Measurements from ENCODE around the gene KNL1. TPM values are rescaled to one million over a fixed set of nuclear protein-coding genes. Genes with fewer than 3 reads are reported as not detected.
"Not testable (repeated sequence)": the region's sequence is repeated elsewhere in the genome, so short reads cannot be mapped to it uniquely, and the experiment has no call there.

Gene KNL1
- total RNA-seq, 1 experiment from 2014 or later, result 38.4 TPM

- in situ Hi-C loops (cut with HindIII; ENCODE audit: low sequenced_read_pairs); DNase-seq (ENCODE audit: low spot score): not testable (repeated sequence)
Observed at GRCh38 chr15:40581796-40582195, 12.3 kb upstream of the KNL1 start.

DNA sequence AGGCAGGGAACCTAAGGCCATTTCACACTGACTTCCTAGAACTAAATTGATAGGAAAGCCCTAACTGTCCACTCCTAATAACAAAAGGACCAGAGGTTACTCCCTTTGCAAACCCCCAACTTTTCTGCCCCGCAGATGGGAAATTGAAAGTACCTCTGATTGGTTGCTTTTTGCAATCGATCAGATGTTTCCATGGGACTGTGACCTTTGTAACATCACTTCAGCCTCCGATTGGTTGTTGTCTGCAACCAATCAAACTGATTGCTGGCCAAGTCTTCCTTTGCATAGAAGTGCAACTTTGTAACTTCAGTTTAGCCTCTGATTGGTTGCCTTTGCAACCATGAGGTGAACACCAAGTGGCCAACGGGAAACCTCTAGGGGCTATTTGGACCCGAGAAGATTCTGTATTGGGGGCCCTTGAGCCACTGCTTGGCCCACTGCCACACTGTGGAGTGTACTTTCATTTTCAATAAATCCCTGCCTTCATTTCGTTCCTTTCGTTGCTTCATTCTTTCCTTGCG, 11.3 kb upstream of the KNL1 start:
- no peak for DNase-seq (ENCODE audit: low spot score)
- in situ Hi-C loops (cut with HindIII; ENCODE audit: low sequenced_read_pairs), result no loop called here

DNA sequence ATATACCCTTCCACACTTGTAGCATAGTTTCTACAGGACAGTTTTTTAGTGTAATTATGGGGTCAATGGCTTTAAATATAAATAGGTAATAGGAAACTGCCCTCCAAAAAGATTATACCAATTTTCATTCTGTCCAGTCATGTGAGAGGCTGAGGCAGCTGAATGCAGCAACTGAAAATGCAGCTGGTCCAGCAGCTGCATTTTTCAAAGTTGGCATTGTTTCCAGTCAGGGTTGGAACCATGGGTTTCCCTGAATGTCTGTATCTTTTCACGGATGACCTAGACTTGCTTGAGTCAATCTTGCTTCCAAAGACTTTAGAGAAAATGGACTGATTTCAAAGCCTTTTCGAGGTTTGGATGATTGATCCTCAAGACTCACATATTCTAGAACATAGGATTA, 9.9 kb upstream of the KNL1 start:
- in situ Hi-C loops (cut with HindIII; ENCODE audit: low sequenced_read_pairs), result no loop called here
- DNase-seq (ENCODE audit: low spot score), result no peak

DNA sequence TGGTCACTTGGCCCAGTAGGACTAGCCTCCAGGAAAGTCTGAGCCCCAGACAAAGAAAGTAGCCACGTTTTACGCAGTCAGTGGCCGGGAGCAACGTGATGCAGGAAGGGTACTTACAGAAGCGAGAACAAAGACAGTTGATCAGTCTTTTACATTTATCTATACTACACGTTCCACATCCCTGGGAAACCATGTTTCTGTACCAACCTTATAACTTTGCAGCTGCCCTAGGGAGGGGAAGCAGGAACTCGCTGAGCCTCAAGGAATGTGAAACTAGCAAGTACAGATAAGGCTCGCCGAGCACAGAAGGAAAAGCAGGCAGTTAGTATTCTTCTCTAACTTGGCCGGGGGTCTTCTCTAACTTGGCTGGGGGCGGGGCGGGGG, 3.4 kb upstream of the KNL1 start:
- DNase-seq (ENCODE audit: low spot score), result no peak
- in situ Hi-C loops (cut with HindIII; ENCODE audit: low sequenced_read_pairs), result no loop called here

GRCh38 chr15:40591389-40591788, 2.7 kb upstream of the KNL1 start:
- in situ Hi-C loops (cut with HindIII; ENCODE audit: low sequenced_read_pairs), result no loop called here
- DNase-seq (ENCODE audit: low spot score), result no peak

DNA sequence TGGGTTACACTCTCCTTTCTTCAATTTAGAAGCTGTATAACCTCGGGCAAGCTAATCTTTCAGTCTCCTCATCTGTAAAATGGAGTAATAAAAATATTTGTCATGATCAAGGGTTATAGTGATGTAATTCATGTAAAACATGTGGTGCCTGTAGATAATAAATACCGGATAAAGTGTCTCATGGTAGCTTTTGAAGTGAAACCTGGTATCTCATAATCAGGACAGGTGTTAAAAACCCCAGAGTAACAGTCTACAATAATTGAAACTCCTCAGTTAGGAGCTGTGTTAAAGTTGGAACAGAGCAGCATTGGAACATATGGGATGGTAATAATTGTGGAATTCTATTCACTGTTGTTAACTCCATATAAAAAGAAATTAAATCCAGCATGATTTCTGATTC, 884 bp upstream of the KNL1 start:
- no peak for DNase-seq (ENCODE audit: low spot score)
- in situ Hi-C loops (cut with HindIII; ENCODE audit: low sequenced_read_pairs), result no loop called here

DNA sequence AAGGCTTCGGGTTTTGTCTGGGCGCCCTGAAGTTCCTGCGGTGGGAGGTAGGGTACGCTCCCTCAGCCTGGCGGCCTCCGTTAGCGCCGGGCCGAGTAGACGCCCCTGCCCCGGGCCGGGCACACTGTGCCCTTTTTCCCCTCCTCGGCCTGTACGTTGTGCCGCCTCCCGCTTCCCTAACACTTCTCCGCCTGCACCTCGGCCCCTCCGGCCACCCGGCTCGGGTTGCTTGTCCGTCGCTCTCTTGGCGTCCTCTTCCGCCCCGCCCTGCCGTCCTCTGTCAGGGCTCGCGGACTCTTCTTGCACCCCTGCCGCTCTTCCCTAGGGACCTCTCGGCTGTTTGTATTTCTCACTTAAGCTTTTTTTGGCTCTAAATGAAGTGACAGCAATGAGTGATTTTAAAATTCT, 384 bp downstream of the KNL1 start:
- in situ Hi-C loops (cut with HindIII; ENCODE audit: low sequenced_read_pairs), result no loop called here
- peak; percentile 7 for DNase-seq (ENCODE audit: low spot score)

- in situ Hi-C loops (cut with HindIII; ENCODE audit: low sequenced_read_pairs), result no loop called here
- no peak for DNase-seq (ENCODE audit: low spot score)
Observed at GRCh38 chr15:40595219-40595618, 1.2 kb downstream of the KNL1 start.

- DNase-seq (ENCODE audit: low spot score), result no peak
- in situ Hi-C loops (cut with HindIII; ENCODE audit: low sequenced_read_pairs), result no loop called here
Observed at GRCh38 chr15:40595773-40596172, 1.7 kb downstream of the KNL1 start.

- no peak for DNase-seq (ENCODE audit: low spot score)
- in situ Hi-C loops (cut with HindIII; ENCODE audit: low sequenced_read_pairs), result no loop called here
Observed at GRCh38 chr15:40597024-40597423, 3.0 kb downstream of the KNL1 start.

DNA sequence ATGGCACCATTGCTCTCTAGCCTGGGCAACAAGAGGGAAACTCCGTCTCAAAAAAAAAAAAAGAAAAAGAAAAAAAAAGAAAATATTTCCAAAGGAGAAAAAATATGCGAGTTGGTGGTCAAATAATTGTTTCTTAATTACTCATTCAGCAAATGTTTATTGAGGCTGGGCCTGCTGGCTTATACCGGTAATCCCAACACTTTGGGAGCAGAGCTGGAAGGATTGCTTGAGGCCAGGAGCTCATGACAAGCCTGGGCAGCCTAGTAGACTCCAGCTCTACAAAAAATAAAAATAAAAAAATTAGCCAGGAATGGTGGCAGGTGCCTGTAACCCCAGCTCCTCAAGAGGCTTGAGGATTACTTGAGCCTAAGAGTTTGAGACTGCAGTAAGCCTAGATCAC, 4.1 kb downstream of the KNL1 start:
- no peak for DNase-seq (ENCODE audit: low spot score)
- in situ Hi-C loops (cut with HindIII; ENCODE audit: low sequenced_read_pairs), result no loop called here

DNA sequence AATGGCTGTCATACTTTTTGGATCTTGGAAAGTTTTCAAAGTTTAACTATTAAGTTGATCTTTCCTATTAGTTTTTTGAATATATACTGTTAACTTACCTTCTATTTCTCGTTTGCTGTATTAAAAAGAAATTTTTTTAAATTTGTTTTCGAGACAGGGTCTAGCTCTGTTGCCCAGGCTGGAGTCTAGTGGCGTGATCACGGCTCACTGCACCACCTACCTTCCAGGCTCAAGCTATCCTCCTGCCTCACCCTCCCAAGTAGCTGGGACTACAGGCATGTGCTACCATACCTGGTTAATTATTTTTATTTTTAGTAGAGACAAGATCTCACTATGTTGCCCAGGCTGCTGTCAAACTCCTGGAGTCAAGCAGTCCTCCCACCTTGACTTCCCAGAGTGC, 4.6 kb downstream of the KNL1 start:
- in situ Hi-C loops (cut with HindIII; ENCODE audit: low sequenced_read_pairs), result no loop called here
- DNase-seq (ENCODE audit: low spot score), result no peak

DNA sequence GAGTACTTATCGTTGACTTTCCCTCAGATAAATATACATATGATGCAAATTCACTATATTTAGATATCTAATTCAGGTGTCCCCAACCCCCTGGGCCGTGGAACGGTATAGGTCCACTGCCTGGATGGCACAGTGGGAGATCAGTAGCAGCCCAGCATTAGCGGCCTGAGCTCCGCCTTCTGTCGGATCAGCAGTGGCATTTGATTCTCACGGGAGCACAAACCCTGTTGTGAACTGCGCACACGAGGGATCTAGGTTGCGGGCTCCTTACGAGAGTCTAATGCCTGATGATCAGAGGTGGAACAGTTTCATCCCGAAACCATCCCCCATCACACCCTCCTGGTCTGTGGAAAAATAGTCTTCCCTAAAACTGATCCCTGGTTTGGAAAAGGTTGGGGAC, 6.9 kb downstream of the KNL1 start:
- DNase-seq (ENCODE audit: low spot score), result no peak

DNA sequence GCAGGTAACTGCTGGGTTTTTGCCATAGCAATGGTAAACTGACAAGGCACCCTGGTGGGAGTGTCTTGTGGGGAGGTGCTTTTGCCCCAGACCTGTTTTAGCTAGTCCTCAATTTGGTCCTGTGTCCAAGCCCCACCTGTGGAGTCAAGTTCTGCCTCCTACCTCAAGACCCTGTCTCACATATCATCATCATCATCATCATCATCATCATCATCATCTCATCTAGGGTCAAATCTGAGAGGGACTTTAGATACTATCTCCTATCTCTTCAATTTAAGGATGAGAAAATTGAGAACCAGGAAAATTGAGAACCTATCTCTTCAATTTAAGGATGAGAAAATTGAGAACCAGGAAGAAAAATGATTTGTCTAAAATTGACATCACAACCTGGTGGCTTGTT, 9.9 kb downstream of the KNL1 start:
- DNase-seq (ENCODE audit: low spot score), result no peak
- in situ Hi-C loops (cut with HindIII; ENCODE audit: low sequenced_read_pairs), result no loop called here

More for the DNA sequence above, 6.9 kb downstream of the KNL1 start:
- in situ Hi-C loops (cut with HindIII; ENCODE audit: low sequenced_read_pairs), result no loop called here

DNA sequence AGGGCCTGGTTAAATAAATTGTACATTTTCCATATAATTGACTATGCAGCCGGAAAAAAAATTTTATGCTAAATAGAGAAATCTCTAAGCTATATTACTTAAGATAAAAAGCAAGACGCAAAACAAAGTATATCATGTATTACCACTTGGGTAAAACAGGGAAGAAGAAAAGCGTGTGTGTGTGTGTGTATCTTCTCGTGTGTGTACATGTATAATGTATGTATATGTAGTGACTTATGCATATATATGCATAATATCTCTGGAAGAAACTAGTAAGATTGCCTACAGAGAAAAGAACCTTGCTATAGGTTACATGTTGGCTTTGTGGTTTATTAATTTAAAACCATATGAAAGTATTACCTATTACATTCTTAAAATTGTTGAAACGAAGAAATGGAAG, 19.0 kb downstream of the KNL1 start:
- in situ Hi-C loops (cut with HindIII; ENCODE audit: low sequenced_read_pairs), result no loop called here
- DNase-seq (ENCODE audit: low spot score), result no peak

DNA sequence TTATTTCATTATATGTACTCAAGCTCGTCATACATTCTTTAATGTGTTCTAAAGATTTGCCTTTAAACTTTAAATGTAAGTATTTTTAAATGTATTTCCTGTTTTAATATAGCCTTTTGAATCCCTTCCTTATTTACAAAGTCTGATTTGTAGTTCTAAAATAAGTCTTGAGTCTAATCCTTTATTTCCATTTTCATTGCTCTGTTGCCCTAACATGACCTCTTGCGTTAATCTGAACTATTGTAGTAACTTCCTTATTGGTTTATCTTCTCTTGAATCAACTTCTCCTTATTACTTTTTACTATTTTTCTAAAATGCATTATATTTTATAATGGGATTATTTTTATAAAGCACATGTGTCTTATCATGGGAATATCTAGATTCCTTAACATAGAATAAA, 24.0 kb downstream of the KNL1 start:
- in situ Hi-C loops (cut with HindIII; ENCODE audit: low sequenced_read_pairs), result no loop called here
- DNase-seq (ENCODE audit: low spot score), result no peak

- DNase-seq (ENCODE audit: low spot score), result no peak
- in situ Hi-C loops (cut with HindIII; ENCODE audit: low sequenced_read_pairs), result no loop called here
Observed at GRCh38 chr15:40618906-40619305, 24.9 kb downstream of the KNL1 start.

DNA sequence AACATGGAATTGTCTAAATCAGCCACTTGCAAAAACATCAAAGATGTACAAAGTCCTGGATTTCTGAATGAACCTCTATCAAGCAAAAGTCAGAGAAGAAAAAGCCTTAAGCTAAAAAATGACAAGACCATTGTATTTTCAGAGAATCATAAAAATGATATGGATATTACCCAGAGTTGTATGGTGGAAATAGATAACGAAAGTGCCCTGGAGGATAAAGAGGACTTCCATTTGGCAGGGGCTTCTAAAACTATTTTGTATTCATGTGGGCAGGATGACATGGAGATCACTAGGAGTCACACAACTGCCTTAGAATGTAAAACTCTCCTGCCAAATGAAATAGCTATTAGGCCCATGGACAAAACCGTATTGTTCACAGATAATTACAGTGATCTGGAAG, 29.3 kb downstream of the KNL1 start:
- DNase-seq (ENCODE audit: low spot score), result no peak
- in situ Hi-C loops (cut with HindIII; ENCODE audit: low sequenced_read_pairs), result no loop called here

DNA sequence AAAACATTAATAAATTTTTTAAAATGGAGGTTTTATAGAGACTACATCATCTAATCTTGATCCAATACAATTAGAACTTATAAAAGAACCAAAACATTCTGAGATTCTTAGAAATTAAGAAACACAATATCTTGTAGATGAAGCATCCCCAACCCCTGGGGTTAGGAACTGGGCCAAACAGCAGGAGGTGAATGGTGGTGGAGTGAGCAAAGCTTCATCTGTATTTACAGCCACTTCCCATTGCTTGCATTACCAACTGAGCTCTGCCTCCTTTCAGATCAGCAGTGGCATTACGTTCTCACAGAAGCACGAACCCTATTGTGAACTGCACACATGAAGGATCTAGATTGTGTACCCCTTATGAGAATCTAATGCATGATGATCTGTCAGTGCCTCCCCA, 36.3 kb downstream of the KNL1 start:
- DNase-seq (ENCODE audit: low spot score), result no peak
- in situ Hi-C loops (cut with HindIII; ENCODE audit: low sequenced_read_pairs), result no loop called here

GRCh38 chr15:40633178-40633577, 39.1 kb downstream of the KNL1 start:
- in situ Hi-C loops (cut with HindIII; ENCODE audit: low sequenced_read_pairs), result no loop called here
- no peak for DNase-seq (ENCODE audit: low spot score)

GRCh38 chr15:40637221-40637745, 43.2 kb downstream of the KNL1 start:
- no peak for DNase-seq (ENCODE audit: low spot score)
- in situ Hi-C loops (cut with HindIII; ENCODE audit: low sequenced_read_pairs), result no loop called here

- no peak for DNase-seq (ENCODE audit: low spot score)
- in situ Hi-C loops (cut with HindIII; ENCODE audit: low sequenced_read_pairs), result no loop called here
Observed at GRCh38 chr15:40639677-40640076, 45.6 kb downstream of the KNL1 start.

Data from G401 (cell line).